HG03432 (cell line): Measurements from ENCODE around the gene IFIT5.
A peak's percentile ranks its signal among the peaks of the same experiment; 100 is the strongest.
"Not testable (repeated sequence)": the region's sequence is repeated elsewhere in the genome, so short reads cannot be mapped to it uniquely, and the experiment has no call there.

Experiments
- ATAC-seq: cut with Tn5 transposase; IDR thresholded peaks from one replicate; pipeline ENCODE4 v1.9.1; 2021; ENCODE audit warnings: mild to moderate bottlenecking, moderate library complexity; ENCODE audit not compliant: unreplicated experiment

The IFIT5 gene

DNA sequence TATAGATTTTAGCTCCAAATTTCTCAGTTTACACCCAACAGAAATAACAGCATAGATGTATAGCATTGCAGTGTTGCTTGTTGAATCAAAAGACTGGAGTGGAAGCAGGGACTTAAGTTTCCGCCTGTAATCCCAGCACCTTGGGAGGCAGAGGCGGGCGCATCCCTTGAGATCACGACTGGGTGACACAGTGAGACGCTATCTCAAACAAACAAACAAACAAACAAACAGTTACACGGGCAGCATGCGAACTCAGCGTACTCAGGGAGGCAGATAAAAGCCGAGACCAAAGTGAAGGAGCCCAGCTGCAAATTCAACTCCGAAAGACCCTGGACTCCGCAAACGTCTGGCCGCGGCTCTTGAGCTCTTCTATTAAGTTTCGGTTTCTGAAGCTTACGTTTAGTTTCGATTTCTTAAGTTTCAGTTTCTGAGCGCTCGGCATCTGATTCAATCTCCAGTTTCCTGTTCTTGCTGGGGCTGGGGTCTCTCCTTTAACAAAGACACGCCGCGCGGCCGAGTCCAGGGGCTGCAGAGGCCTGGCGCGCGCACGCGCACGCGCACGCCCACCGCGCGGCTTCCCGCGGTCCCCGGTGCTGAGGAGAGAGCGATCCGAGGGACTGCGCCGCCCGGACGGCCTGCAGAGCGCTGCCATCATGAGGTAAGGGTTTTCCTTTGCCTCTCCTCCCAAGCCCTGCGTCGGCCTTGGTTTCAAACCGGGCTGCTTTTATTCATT lies at the start of gene IFIT5:
IFIT5 (plus strand) TSS at position 423 of the 733 bp plus-strand sequence; CDS start at position 654, 231 bp downstream.
- ATAC-seq = peak; percentile 78

DNA sequence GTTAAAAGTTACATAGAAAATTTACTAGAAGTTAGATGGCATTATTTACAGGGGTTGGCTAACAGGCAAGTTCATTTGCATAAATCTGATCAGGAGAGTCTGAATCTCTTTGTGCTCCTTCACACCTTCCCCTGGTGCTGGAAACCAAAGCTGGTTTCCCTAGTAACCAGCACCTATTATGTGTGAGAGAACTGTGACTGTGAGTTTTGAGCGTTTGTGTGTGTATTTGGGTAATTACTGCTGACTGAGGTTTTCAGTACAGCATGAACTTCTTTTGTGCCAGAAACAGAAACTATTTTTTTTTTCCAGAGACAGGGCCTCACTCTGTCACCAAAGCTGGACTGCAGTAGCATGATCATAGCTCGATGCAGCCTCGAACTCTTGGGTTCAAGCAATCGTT lies 46.8 kb upstream of the IFIT5 start:
- peak; percentile 76 for ATAC-seq

- no peak for ATAC-seq
These were observed 46.2 kb upstream of the IFIT5 start for GRCh38 chr10:89368129-89368528.

- no peak for ATAC-seq
These were observed 44.9 kb upstream of the IFIT5 start for GRCh38 chr10:89369156-89370105.

- ATAC-seq = no peak
These were observed 43.3 kb upstream of the IFIT5 start for GRCh38 chr10:89371079-89371478.

GRCh38 chr10:89371987-89372386 lies 42.4 kb upstream of the IFIT5 start:
- ATAC-seq = no peak

DNA sequence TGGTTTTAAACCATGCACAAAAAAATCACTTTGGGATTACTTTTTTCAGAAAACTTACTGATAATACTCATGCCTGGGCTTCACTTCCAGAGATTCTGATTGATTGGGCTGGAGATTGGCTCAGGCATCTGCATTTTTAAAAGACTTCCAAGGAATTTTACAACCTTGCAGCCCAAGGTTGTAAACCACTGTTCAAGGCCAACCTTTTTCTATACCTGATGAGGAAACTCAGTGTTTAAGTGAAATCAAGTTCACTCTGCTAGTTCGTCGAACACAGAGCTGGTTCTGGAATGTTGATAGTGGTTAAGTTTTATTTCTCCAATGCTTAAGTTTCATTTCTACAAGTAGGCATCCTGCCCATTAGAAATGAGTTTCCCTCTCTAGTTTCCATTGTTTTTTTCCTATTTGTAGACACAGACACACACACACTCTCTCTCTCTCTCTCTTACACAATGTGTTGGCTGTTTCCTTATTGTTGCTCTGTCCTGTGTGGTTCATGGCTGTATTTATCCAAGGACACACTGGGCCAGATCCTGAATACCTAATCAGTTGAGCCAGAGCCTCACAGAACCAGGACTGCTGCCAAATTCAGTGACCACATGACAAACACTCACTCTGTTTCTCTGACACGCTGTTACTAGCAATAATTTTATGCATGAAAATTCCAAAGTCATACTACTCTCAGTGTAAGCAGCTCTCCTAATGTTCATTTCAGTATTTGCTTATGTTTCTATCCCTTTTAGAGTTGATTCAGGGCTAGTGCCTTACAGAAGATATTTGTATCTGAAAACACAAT lies 40.3 kb upstream of the IFIT5 start:
- ATAC-seq = no peak

DNA sequence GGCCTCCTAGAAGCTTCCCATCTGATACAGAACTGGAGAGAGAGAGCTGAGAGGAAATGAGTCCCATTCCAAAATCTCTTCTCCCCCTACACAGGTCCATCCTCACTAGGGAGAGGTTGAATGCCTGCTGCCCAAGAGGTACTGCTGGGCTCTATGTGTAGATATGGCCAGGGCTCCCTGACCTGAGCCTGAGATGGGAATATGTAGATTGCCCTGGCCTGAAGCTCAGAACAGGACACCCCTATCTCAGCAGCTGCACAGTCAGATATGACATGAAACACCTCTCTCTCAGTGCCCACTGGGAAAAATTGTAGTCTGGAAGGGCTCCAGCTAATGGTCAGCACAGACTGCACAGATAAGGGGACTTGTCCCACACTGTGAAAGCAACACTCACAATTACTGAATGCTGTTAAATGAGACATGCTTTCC lies 39.6 kb upstream of the IFIT5 start:
- no peak for ATAC-seq

GRCh38 chr10:89377705-89378637 lies 36.4 kb upstream of the IFIT5 start, which contains the start of gene IFIT1B:
Gene IFIT1B, plus strand, starts transcription at chr10:89378056. Its CDS starts 80 bp downstream, at chr10:89378136.
- no peak for ATAC-seq

DNA sequence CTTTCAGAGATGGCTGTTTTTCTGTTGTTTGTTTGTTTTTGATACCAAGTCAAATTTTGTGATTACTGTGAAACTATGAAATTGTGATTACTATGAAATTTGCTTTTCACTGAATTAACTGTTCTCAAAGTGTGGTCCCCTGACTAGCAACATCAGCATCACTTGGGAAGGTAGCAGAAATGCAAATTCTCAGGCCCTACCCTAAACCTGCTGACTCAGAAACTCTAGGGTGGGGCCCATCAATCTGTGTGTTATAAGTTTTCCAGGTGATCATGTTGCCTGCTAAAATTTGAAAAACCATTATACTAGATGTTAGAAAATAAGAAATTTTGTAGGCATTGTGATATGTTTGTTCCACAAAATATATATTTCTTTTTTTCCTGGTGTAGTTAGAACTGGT lies 35.3 kb upstream of the IFIT5 start:
- ATAC-seq = no peak

GRCh38 chr10:89382757-89383156 lies 31.6 kb upstream of the IFIT5 start:
- no peak for ATAC-seq

- ATAC-seq = no peak
These were observed 29.7 kb upstream of the IFIT5 start for GRCh38 chr10:89384474-89385340.

DNA sequence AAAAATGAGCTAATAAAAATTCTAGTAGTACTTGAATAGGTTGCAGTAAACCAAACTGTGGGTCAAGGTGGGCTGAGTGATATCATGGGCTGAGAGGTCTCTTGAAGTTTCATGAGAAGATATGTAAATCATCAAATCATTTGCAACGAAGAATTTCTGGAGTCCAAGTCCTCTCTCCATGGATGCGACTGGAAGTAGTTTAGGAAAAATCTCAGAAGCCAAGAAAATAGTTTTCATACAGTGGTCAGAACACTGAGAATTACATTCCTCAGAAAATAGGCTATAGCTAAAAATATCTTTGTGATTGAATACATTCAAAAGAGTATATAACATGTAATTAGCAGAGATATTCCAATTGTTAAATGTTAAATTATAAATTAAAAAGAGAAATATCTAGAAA lies 25.6 kb upstream of the IFIT5 start:
- ATAC-seq = no peak

DNA sequence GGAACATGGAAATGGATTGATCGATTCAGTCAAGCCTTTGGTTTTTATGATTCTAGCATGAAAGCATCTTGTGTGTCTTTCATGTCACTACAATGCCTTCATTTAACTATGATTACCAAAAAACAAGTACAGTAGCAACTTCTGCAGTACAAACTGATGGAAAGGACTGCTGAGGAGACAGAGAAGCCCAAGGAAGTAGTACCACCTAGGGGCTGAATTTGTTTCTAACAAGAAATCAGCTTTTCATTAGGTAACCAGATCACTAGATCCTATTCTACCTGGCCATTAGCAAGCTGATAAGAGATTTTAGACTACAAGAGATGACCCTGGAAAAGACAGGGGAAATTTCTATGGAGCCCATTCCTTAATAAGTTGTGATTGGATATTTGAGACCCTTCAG lies 25.1 kb upstream of the IFIT5 start:
- ATAC-seq = no peak

GRCh38 chr10:89390476-89391225 lies 23.7 kb upstream of the IFIT5 start:
- no peak for ATAC-seq

GRCh38 chr10:89391226-89391576 lies 23.2 kb upstream of the IFIT5 start:
- not testable (repeated sequence) for ATAC-seq

- peak; percentile 91 for ATAC-seq
These were observed 22.2 kb upstream of the IFIT5 start, which contains the start of gene IFIT1 for GRCh38 chr10:89391907-89392756. Gene IFIT1, plus strand, starts transcription at chr10:89392623. Its CDS starts 90 bp downstream, at chr10:89392713.
